PC-3 (cell line): Measurements from ENCODE around the gene ZNF783.

ENCODE experiments used
- CTCF ChIP-seq: fragments of 300-600 bp; sonication (generic); conservative IDR thresholded peaks from 2 replicates; pipeline ENCODE4 v1.5.1; 2017; ENCODE audit warnings: antibody characterized with exemption, low read depth, mild to moderate bottlenecking, low read length
- EZH2 ChIP-seq: fragments of 300-600 bp; sonication (generic); IDR thresholded peaks from one replicate; pipeline ENCODE4 v1.6.1; 2017; ENCODE audit warnings: antibody characterized with exemption, mild to moderate bottlenecking, low read length; ENCODE audit not compliant: unreplicated experiment
- EZH2phosphoT487 ChIP-seq: fragments of 300-600 bp; sonication (generic); IDR thresholded peaks from 2 replicates; pipeline ENCODE4 v1.6.1; 2018; ENCODE audit warnings: mild to moderate bottlenecking, antibody characterized with exemption, low read length, borderline replicate concordance

- no peak for TF ChIP-seq CTCF
- TF ChIP-seq EZH2: no peak
- no peak for TF ChIP-seq EZH2phosphoT487
Measured at GRCh38 chr7:149297034-149297755, 35.2 kb downstream of the ZNF783 start.
